WTC11 (cell line): ENCODE measurements around the gene TWIST2. TPM values are rescaled to one million over a fixed set of nuclear protein-coding genes. Genes with fewer than 3 reads are reported as not detected.
A peak's percentile ranks its signal among the peaks of the same experiment; 100 is the strongest.

Experiments used
- ATAC-seq: fragments of 200-7000 bp; cut with Tn5 transposase; 2 replicates; pipeline ENCODE4 v1.10.0; 2021; ENCODE audit warnings: mild to moderate bottlenecking, moderate library complexity
- CTCF ChIA-PET: fragments of 300-600 bp; sonication (Branson Sonifier 250); formaldehyde crosslinking; loops from one replicate; lab custom pipeline; 2021; ENCODE audit warnings: antibody characterized with exemption; lab: Charles Lee
- POLR2A ChIA-PET: fragments of 350-600 bp; sonication (Branson Sonifier 250); formaldehyde crosslinking; loops from one replicate; lab custom pipeline; 2021; ENCODE audit warnings: antibody characterized with exemption; lab: Charles Lee
- DNase-seq: peaks from one replicate; pipeline ENCODE4 v3.0.0; 2021; ENCODE audit warnings: low spot score
- H3K27ac Mint-ChIP-seq: 2 replicates; pipeline ENCODE4 v1.8.0; 2021; ENCODE audit warnings: mixed read lengths
- H3K27me3 Mint-ChIP-seq: 2 replicates; pipeline ENCODE4 v1.8.0; 2021; ENCODE audit warnings: low read depth, mild to moderate bottlenecking, moderate library complexity, mixed read lengths
- H3K36me3 Mint-ChIP-seq: 2 replicates; pipeline ENCODE4 v1.8.0; 2021; ENCODE audit warnings: mixed read lengths
- H3K4me1 Mint-ChIP-seq: 2 replicates; pipeline ENCODE4 v1.8.0; 2022; ENCODE audit warnings: mixed read lengths
- H3K4me3 Mint-ChIP-seq: 2 replicates; pipeline ENCODE4 v1.8.0; 2021; ENCODE audit warnings: mild to moderate bottlenecking, moderate library complexity, mixed read lengths
- H3K9me3 Mint-ChIP-seq: 2 replicates; pipeline ENCODE4 v1.8.0; 2021; ENCODE audit warnings: mixed read lengths
- CREB1 ChIP-seq: sonication (generic); formaldehyde crosslinking; IDR thresholded peaks from 2 replicates; pipeline ENCODE4 v1.8.0; 2023; ENCODE audit warnings: mild to moderate bottlenecking, missing genetic modification reagents
- IRF2 ChIP-seq: sonication (generic); formaldehyde crosslinking; IDR thresholded peaks from 2 replicates; pipeline ENCODE4 v1.8.0; 2022; ENCODE audit warnings: low read depth, missing genetic modification reagents, borderline replicate concordance
- JUN ChIP-seq: sonication (generic); formaldehyde crosslinking; IDR thresholded peaks from 2 replicates; pipeline ENCODE4 v1.8.0; 2023; ENCODE audit warnings: mild to moderate bottlenecking, missing genetic modification reagents
- NFE2L1 ChIP-seq: sonication (generic); formaldehyde crosslinking; IDR thresholded peaks from 2 replicates; pipeline ENCODE4 v1.8.1; 2023; ENCODE audit warnings: missing genetic modification reagents
- SOX15 ChIP-seq: fragments of 250-450 bp; sonication (Bioruptor Pico); IDR thresholded peaks from 2 replicates; pipeline ENCODE4 v1.9.0; 2021; ENCODE audit warnings: mild to moderate bottlenecking
- ZBTB21 ChIP-seq: sonication (generic); formaldehyde crosslinking; IDR thresholded peaks from 2 replicates; pipeline ENCODE4 v1.8.1; 2023; ENCODE audit warnings: mild to moderate bottlenecking, missing genetic modification reagents, borderline replicate concordance
- ZNF138 ChIP-seq: sonication (generic); formaldehyde crosslinking; conservative IDR thresholded peaks from 2 replicates; pipeline ENCODE4 v1.8.1; 2022; ENCODE audit warnings: mild to moderate bottlenecking, moderate library complexity, missing genetic modification reagents
- ZNF263 ChIP-seq: sonication (generic); formaldehyde crosslinking; IDR thresholded peaks from 2 replicates; pipeline ENCODE4 v1.8.1; 2022; ENCODE audit warnings: low read depth, mild to moderate bottlenecking, moderate library complexity, missing genetic modification reagents
- ZNF416 ChIP-seq: fragments of 250-450 bp; sonication (Bioruptor Pico); IDR thresholded peaks from 2 replicates; pipeline ENCODE4 v1.9.0; 2021; ENCODE audit warnings: mild to moderate bottlenecking, inconsistent platforms
- total RNA-seq: library from RNA; stranded (reverse); gene quantifications from 3 replicates; pipeline ENCODE4 v1.2.3, GENCODE V29; 2021
- TF ChIP-seq, protein P1 (sequence below): fragments of 200-600 bp; IDR thresholded peaks from 2 replicates; pipeline ENCODE4 v1.8.0; 2022; ENCODE audit warnings: antibody characterized with exemption
- TF ChIP-seq, protein P2 (sequence below): sonication (generic); formaldehyde crosslinking; IDR thresholded peaks from 2 replicates; pipeline ENCODE4 v1.8.0; 2023; ENCODE audit warnings: missing genetic modification reagents, mild to moderate bottlenecking, borderline replicate concordance
- TF ChIP-seq, protein P3 (sequence below): fragments of 250-450 bp; sonication (Bioruptor Pico); IDR thresholded peaks from 2 replicates; pipeline ENCODE4 v1.8.0; 2021; ENCODE audit warnings: mild to moderate bottlenecking
- TF ChIP-seq, protein P4 (sequence below): fragments of 250-450 bp; sonication (Bioruptor Pico); IDR thresholded peaks from 2 replicates; pipeline ENCODE4 v1.9.0; 2021; ENCODE audit warnings: mild to moderate bottlenecking
- TF ChIP-seq, protein P5 (sequence below): fragments of 250-450 bp; sonication (Bioruptor Pico); IDR thresholded peaks from 2 replicates; pipeline ENCODE4 v1.9.0; 2021; ENCODE audit warnings: moderate library complexity, mild to moderate bottlenecking, inconsistent platforms, borderline replicate concordance

TWIST2 gene
- total RNA-seq, 1 experiment from 2014 or later = 5.7 TPM

DNA sequence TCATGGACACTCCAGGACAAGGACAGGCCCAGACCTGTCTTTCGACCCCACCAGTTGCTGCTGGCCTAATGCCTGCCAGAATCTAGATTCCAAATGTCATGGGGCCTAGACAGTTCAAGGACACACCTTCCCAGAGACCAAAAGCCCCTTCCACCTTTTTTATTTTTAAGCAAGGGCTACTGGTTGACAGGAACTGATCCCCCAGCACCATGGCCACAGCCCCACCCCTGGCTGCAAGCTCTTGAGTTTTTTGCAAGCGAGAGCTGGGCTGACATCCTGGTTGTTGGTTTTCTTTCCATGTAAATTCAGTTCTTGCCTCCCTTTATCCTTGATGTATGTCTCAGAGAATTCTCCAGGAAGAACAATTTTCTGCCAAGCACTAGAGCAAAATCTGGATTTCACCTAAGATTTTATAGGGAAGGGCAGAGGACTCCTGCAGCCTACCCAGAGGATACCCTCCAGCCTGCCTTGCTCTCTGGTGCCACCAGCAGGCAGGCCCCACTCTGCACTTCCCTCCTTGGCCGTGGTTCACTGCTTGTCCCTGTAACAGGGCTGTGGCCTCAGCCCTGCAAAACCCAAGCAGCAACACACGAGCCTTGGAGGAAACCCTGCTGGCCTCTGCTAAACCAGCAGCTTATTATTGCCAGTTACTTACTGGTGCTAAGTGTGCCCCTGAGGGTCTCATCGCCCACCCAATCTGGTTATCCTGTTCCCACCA lies 97.7 kb downstream of the TWIST2 start:
- CTCF ChIA-PET = interaction anchor here (0.7 to 2.1 kb wide), 9 partner anchors 10 to 160 kb away, joined by 3 to 7 read pairs (median 3); no protein-coding TSS in a partner anchor
- ATAC-seq = peak; percentile 98
- Mint-ChIP-seq H3K27ac (no peak overlapping the region), H3K36me3 (no peaks in the 10 kb centered on the region), H3K27me3 (no peaks in the 10 kb centered on the region)
- DNase-seq = peak; percentile 82
- TF ChIP-seq, protein P1, sequence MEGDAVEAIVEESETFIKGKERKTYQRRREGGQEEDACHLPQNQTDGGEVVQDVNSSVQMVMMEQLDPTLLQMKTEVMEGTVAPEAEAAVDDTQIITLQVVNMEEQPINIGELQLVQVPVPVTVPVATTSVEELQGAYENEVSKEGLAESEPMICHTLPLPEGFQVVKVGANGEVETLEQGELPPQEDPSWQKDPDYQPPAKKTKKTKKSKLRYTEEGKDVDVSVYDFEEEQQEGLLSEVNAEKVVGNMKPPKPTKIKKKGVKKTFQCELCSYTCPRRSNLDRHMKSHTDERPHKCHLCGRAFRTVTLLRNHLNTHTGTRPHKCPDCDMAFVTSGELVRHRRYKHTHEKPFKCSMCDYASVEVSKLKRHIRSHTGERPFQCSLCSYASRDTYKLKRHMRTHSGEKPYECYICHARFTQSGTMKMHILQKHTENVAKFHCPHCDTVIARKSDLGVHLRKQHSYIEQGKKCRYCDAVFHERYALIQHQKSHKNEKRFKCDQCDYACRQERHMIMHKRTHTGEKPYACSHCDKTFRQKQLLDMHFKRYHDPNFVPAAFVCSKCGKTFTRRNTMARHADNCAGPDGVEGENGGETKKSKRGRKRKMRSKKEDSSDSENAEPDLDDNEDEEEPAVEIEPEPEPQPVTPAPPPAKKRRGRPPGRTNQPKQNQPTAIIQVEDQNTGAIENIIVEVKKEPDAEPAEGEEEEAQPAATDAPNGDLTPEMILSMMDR = peak; percentile 57
- TF ChIP-seq, protein P2, sequence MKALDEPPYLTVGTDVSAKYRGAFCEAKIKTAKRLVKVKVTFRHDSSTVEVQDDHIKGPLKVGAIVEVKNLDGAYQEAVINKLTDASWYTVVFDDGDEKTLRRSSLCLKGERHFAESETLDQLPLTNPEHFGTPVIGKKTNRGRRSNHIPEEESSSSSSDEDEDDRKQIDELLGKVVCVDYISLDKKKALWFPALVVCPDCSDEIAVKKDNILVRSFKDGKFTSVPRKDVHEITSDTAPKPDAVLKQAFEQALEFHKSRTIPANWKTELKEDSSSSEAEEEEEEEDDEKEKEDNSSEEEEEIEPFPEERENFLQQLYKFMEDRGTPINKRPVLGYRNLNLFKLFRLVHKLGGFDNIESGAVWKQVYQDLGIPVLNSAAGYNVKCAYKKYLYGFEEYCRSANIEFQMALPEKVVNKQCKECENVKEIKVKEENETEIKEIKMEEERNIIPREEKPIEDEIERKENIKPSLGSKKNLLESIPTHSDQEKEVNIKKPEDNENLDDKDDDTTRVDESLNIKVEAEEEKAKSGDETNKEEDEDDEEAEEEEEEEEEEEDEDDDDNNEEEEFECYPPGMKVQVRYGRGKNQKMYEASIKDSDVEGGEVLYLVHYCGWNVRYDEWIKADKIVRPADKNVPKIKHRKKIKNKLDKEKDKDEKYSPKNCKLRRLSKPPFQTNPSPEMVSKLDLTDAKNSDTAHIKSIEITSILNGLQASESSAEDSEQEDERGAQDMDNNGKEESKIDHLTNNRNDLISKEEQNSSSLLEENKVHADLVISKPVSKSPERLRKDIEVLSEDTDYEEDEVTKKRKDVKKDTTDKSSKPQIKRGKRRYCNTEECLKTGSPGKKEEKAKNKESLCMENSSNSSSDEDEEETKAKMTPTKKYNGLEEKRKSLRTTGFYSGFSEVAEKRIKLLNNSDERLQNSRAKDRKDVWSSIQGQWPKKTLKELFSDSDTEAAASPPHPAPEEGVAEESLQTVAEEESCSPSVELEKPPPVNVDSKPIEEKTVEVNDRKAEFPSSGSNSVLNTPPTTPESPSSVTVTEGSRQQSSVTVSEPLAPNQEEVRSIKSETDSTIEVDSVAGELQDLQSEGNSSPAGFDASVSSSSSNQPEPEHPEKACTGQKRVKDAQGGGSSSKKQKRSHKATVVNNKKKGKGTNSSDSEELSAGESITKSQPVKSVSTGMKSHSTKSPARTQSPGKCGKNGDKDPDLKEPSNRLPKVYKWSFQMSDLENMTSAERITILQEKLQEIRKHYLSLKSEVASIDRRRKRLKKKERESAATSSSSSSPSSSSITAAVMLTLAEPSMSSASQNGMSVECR (CRISPR knock-in tag) = no peak
- TF ChIP-seq SOX15 (CRISPR knock-in tag) (no peak), NFE2L1 (no peak), JUN (CRISPR knock-in tag) (no peak)
- TF ChIP-seq, all 79 proteins: peak for 1
- H3K9me3 Mint-ChIP-seq = peaks cover 5% of the 10 kb centered on the region; the same call in 1 of the 2 replicates
- H3K4me1 Mint-ChIP-seq = peaks cover 3% of the 10 kb centered on the region; the same call in 1 of the 2 replicates
- POLR2A ChIA-PET = no interaction called here
- H3K4me3 Mint-ChIP-seq = no peak overlapping the region

DNA sequence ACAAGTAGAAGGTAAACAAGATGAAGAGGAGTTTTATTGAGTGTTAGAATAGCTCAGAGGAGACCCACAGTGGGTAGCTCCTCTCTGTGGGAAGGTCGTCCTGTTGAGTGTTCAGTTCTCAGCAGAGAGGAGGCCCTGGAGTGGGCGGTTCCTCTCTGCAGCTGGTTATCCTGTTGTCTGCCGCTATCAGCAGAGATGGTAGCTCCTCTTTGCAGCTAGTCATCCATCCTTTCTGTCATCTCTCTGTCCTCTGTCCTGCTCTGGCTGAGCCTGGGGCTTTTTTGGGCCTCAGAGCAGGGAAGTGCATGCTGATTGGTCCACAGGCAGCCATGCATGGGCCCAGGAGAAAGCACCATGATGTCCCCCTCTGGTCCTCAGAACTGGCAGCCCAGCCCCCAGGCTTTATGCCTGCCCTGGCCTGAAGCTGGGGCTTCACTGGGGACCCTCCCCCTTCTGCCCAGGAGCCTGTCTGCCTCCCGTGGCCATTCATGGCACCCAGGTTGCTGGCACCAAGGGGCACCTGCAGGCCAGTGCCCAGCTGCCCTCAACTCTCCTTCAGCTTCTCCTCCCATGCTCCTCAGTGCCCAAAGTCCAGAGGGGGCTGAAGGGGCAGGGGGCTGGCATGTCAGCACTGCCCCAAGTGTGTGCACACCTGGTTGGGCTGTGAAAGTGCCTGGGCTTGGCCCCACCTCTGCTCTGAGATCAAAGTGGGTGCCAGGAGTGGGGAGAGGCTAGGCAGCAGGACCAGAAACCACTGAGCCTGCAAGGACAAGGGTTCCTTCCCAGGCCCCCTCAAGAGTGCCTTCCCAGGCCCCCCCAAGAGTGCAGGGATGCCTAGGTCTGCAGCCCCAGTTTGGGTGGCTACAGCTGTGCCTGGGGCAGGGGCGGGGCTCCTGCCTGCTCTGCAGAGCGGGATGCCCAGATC lies 98.7 kb downstream of the TWIST2 start:
- H3K9me3 Mint-ChIP-seq = no peaks in the 10 kb centered on the region
- CTCF ChIA-PET = interaction anchor here (0.7 to 2.1 kb wide), 8 partner anchors 9 to 161 kb away, joined by 3 to 7 read pairs (median 4); no protein-coding TSS in a partner anchor
- no peak for ATAC-seq

More for the DNA sequence above, 98.7 kb downstream of the TWIST2 start:
- TF ChIP-seq ZNF138 (CRISPR knock-in tag) = no peak
- TF ChIP-seq, protein P3, sequence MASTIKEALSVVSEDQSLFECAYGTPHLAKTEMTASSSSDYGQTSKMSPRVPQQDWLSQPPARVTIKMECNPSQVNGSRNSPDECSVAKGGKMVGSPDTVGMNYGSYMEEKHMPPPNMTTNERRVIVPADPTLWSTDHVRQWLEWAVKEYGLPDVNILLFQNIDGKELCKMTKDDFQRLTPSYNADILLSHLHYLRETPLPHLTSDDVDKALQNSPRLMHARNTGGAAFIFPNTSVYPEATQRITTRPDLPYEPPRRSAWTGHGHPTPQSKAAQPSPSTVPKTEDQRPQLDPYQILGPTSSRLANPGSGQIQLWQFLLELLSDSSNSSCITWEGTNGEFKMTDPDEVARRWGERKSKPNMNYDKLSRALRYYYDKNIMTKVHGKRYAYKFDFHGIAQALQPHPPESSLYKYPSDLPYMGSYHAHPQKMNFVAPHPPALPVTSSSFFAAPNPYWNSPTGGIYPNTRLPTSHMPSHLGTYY (CRISPR knock-in tag) = no peak
- TF ChIP-seq, protein P4, sequence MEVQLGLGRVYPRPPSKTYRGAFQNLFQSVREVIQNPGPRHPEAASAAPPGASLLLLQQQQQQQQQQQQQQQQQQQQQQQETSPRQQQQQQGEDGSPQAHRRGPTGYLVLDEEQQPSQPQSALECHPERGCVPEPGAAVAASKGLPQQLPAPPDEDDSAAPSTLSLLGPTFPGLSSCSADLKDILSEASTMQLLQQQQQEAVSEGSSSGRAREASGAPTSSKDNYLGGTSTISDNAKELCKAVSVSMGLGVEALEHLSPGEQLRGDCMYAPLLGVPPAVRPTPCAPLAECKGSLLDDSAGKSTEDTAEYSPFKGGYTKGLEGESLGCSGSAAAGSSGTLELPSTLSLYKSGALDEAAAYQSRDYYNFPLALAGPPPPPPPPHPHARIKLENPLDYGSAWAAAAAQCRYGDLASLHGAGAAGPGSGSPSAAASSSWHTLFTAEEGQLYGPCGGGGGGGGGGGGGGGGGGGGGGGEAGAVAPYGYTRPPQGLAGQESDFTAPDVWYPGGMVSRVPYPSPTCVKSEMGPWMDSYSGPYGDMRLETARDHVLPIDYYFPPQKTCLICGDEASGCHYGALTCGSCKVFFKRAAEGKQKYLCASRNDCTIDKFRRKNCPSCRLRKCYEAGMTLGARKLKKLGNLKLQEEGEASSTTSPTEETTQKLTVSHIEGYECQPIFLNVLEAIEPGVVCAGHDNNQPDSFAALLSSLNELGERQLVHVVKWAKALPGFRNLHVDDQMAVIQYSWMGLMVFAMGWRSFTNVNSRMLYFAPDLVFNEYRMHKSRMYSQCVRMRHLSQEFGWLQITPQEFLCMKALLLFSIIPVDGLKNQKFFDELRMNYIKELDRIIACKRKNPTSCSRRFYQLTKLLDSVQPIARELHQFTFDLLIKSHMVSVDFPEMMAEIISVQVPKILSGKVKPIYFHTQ (CRISPR knock-in tag) = no peak
- no peak for TF ChIP-seq ZNF263 (CRISPR knock-in tag)
- TF ChIP-seq ZBTB21 (CRISPR knock-in tag) = no peak
- TF ChIP-seq, protein P5, sequence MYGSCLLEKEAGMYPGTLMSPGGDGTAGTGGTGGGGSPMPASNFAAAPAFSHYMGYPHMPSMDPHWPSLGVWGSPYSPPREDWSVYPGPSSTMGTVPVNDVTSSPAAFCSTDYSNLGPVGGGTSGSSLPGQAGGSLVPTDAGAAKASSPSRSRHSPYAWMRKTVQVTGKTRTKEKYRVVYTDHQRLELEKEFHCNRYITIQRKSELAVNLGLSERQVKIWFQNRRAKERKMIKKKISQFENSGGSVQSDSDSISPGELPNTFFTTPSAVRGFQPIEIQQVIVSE (CRISPR knock-in tag) = no peak
- TF ChIP-seq ZNF416 (CRISPR knock-in tag) = no peak
- TF ChIP-seq IRF2 (CRISPR knock-in tag) = no peak
- TF ChIP-seq CREB1 (CRISPR knock-in tag) = no peak
- H3K4me1 Mint-ChIP-seq = peaks cover 3% of the 10 kb centered on the region; the same call in 1 of the 2 replicates
- H3K36me3 Mint-ChIP-seq = no peaks in the 10 kb centered on the region
- no peaks in the 10 kb centered on the region for H3K27me3 Mint-ChIP-seq
- no peak overlapping the region for H3K27ac Mint-ChIP-seq
- POLR2A ChIA-PET = no interaction called here
- H3K4me3 Mint-ChIP-seq = no peak overlapping the region
- no peak for DNase-seq
